ENCODE data around the gene NSUN7.
"Not testable (repeated sequence)": the region's sequence is repeated elsewhere in the genome, so short reads cannot be mapped to it uniquely, and the experiment has no call there.

The NSUN7 gene, protein sequence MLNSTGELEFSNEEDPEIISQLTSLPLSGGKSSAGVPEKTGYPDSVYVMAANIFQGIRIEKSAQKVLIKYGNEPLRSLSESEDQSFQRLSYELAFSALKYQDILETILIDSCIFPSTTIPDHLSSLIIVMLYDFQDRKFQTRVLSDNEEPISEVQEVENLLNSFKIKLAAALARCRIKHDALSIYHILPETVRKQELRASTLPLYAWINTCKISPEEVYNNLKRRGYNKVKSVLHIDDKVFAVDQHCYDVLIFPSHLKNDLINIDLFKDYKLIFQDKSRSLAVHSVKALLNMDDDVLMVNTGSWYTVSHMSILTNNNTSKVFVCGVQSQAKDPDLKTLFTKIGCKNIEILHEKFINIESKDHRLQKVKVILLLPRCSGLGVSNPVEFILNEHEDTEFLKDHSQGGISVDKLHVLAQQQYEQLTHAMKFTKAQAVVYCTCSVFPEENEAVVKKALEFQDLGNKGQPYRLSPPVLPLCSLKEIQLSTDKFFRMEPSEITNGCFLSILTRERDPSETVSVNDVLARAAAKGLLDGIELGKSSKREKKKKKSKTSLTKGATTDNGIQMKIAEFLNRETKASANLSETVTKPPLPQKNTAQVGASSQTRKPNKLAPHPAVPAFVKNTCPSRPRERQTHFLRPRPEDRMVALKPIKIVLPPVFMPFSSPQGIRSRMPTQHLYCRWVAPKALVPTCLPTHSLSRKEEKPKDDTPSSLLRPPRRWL

DNA sequence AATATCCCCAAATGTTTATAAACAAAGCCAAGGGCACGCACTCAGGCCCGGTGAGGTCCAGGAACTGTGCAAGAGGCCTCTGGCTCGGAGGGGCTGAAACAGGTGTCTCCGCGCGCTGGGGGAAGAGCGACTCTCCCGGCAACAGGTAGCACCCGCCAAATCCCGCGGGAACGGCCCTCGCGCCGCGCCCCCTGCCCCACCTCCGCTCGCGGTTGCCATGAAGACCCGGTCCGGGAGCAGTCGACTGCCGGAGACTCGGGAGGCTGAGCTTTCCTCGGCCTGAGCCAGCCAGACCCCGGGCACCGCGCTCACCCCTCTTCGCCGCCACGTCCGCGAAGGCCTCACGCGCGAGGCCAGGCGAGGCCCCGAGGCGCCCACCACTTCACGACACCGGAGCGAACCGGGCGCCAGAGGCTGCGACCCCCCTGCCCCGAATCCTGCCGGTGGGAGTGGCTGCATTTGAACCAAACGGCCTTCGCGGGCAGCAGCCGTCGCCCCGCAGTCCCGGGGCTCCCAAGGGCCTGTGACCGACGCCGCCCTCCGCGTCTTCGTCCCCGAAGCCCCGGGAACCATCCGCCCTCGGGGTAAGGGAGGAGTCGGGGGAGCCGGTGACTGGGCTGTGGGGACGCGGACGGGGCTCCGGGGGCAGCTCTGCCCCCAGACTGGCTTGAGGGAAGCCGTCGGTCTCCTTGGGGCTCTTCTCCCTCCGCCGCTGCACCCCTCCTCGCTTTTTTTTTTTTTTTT is at the start of gene NSUN7:
NSUN7 (plus strand) TSS at position 239 of the 744 bp plus-strand sequence. CDS start 739 bp downstream, outside the sequence.
- DNase-seq = no peak

DNA sequence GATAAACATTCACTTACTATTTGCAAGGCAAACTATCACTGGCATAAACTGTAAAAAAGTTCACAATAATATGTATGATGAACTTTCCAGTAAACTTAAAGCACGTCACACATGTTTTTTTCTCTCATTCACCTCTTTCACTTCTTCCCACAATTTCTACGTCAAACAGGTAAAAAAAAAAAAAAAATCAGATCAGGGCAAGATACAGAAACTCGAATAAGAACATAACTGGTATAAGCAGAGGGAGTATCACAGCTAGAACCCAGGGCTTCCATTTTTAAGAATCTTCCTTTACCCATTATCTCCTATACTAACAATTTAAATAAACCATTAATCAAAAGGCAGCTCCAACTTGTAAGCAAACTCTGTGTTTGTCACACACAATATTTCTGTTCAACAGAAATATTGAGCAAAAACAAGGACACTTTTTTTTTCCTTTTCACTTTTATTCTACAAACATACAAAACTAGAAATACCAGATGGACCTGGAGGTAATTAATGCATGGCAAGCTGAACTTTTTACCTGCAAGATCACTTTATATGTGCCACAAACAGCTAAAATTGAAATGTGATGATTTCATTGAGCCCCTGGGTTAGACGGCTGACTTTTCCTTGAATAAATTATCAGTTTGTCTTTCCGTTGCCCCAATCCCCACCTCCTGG is 47.5 kb upstream of the NSUN7 start:
- no peak for DNase-seq

DNA sequence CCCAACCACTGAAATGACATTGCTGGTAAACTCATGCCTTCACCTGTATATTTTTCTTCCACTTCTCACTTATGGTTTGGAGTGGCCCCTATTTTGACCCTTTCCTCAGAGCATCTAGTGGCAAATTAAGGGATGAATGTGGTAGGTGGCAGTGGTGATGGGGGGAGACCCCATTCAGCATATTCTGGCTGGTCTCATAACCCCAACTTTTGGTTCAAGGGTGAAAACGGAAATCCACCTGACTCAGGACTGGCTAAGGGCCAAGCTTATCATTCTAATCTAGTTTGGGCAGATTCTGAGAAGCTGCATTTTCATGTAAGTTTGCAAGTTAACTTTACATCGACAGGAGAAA is 47.0 kb upstream of the NSUN7 start:
- no peak for DNase-seq

DNA sequence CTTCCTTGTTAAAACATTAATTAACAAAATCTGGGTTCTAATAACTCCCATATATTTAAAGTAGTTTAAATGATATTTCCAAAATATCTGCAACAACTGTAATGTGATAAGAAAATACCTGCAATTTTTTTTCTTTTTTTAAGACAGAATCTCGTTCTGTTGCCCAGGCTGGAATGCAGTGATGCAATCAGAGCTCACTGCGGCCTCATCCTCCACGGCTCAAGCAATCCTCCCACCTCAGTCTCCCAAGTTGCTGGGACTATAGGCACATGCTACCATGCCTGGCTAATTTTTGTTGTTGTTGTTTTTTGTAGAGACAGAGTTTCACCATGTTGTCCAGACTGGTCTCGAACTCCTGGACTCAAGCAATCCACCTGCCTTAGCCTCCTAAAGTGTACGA is 45.7 kb upstream of the NSUN7 start:
- no peak for DNase-seq

- no peak for DNase-seq
Observed at GRCh38 chr4:40710484-40711254, 39.1 kb upstream of the NSUN7 start.

DNA sequence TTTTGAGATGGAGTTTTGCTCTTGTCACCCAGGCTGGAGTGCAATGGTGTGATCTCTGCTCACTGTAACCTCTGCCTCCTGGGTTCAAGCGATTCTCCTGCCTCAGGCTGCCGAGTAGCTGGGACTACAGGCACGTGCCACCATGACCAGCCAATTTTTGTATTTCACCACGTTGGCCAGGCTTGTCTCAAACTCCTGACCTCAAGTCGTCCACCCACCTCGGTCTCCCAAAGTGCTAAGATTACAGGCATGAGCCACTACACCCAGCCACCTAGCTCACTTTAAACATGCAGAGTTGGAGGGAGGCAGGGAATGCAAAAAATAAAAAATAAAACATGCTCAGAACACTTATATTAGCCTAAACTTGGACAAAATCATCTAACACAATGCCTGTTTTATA is 36.8 kb upstream of the NSUN7 start:
- DNase-seq = not testable (repeated sequence)

DNA sequence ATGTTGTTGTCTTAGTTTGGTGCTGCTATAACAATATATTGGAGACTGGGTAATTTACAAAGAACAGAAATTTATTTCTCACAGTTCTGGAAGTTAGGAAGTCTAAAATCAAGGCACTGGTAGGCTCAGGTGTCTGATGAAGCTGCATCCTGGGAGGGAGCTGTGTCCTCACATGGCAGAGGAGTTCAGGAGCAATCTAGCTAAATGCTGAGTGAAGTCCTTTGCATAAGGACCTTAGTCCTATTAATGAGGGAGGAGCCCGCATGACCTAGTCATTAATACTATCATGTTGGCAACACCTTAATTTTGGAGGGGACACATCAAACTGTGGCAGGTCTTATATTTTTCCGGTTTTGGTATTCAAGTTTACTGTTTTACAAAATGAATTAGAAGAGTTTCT is 36.0 kb upstream of the NSUN7 start:
- DNase-seq = no peak

GRCh38 chr4:40718586-40718985 is 31.2 kb upstream of the NSUN7 start:
- DNase-seq = no peak

DNA sequence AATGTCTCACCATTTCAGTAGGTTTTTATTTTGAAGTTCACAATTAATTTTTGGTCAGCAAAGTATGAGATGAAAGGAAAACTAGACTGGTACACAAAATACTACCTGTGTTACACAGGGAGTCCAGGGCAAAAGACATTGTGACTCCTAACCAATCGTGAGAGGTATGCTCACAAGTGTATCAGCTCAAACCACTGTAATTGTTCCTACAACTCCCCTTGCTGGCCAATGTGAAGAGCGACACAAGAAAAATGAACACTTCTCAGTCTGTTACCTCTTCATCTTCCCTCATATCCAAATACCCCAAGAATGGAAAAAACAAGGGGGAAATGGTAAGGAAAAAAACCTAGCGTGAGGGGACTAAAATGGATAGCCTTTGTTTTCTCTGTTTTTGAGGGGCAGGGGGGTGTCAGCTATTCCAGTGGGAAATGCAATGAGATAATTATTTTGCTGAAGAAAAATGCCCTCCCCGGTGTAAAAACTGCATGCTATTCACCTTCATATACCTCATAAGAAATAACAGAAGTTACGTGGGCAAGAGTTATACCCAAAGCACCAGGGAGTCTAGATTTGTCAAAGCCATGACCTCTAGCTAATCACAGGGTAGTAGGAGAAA is 30.6 kb upstream of the NSUN7 start:
- DNase-seq = no peak

DNA sequence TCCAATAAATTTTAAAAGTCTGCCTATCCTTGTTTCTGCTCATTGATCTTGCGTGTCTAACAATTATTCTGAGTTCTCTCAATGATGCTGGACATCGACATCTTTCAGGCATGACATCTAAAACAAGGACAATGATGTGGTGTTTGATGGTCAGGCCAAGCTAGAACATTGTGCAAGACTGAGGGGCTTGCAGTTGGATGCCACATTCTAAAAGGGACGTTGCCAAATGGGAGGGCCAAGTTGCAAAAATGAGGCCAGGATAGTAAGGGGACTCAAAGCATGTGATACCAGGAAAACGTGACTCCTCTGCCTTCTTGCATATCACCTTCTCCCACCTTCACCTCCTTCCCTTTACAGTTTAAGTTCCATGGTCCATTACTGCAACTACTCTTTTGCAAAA is 29.4 kb upstream of the NSUN7 start:
- DNase-seq = no peak

- no peak for DNase-seq
Observed at GRCh38 chr4:40720916-40721315, 28.8 kb upstream of the NSUN7 start.

GRCh38 chr4:40721730-40722171 is 28.0 kb upstream of the NSUN7 start:
- DNase-seq = no peak

GRCh38 chr4:40722576-40723161 is 27.1 kb upstream of the NSUN7 start:
- no peak for DNase-seq

DNA sequence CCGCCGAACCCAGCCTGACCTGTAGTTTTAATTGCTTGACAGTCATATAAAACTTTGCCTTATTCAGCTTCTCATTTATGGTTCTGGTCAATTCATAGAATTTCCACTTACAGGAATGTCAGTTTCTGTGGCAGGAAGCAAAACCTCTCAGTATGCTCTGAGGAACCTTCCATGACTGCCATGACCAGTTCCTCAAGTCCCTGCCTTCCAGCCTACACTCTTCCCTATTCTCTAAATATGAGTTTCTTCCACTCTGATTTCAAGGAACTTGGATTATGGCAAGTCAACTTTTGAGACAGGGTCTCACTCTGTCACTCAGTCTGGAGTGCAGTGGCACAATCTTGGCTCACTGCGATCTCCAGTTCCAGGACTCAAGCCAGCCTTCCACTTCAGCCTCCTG is 26.0 kb upstream of the NSUN7 start:
- no peak for DNase-seq

DNA sequence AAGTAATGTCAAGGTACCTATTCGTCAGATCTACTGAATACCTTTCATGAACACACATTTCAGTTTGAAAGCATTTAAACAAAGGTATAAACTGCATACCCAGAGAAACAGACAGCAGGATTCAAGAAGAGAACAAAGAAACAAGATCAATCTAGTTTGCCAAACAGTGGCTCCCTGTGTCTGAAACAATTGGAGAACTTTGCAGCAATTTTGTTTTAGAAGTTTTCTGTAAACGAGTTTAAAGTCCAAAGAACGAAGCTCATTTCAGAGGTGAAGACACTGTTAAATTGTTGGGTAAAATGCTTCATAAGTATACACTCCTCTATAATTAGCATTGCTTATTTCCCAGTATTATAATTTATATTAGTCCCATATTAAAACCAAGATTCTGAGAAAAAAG is 21.4 kb upstream of the NSUN7 start:
- no peak for DNase-seq

DNA sequence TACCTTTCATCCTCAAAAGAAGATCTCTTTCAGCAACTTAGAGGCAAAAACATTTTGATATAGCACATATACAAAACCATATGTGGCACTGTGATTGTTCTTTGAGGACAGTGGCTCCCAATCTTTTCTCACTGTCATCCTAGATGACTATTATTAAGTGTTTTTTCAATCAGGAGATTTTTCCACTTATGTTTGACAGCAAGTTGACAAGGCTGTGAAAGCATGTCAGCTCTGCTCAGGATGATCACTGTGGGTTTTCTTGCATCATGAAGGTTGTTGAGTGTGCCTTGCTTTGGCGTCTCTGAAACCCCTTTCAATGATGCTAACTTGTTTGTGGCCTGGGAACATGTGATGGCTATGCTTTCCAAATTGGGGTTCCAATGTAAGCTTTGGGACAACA is 20.2 kb upstream of the NSUN7 start:
- no peak for DNase-seq

- no peak for DNase-seq
Observed at GRCh38 chr4:40730091-40730679, 19.6 kb upstream of the NSUN7 start.

- DNase-seq = no peak
Observed at GRCh38 chr4:40731361-40731760, 18.4 kb upstream of the NSUN7 start.

GRCh38 chr4:40731792-40732245 is 17.9 kb upstream of the NSUN7 start:
- DNase-seq = no peak

GRCh38 chr4:40733752-40734151 is 16.0 kb upstream of the NSUN7 start:
- DNase-seq = no peak

GRCh38 chr4:40734497-40734896 is 15.3 kb upstream of the NSUN7 start:
- no peak for DNase-seq

Data from NCI-H1694 (cell line).